Measurements from ENCODE around the gene LCE2B.
"Not testable (repeated sequence)": the region's sequence is repeated elsewhere in the genome, so short reads cannot be mapped to it uniquely, and the experiment has no call there.

LCE2B gene

DNA sequence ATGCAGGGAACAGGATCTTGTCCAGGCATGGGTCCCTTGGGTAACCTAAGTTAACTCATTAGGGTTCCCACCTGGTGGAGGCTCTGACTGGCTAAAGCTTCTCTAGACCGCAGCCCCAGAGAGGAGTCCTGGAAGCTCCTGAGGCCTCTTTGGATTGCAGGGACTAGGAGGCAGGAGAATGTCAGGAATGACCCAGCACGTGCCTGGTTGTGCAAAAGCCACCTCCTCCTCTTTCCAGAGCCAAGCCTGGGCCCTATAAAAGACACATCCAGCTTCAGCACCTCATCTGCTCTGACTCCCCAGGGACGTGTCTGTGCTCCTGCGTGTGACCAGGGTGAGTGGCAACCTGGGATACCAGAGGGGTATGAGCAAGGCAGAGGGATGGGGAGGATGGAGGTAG, at the start of gene LCE2B:
LCE2B (plus strand) TSS at position 301 of the 400 bp plus-strand sequence. CDS start 721 bp downstream, outside the sequence.
- DNase-seq (ENCODE audit: low read depth): not testable (repeated sequence)

- no peak for DNase-seq (ENCODE audit: low read depth)
Observed at GRCh38 chr1:152640351-152640750, 45.6 kb upstream of the LCE2B start.

- DNase-seq (ENCODE audit: low read depth): no peak
Observed at GRCh38 chr1:152643945-152644344, 42.0 kb upstream of the LCE2B start.

- DNase-seq (ENCODE audit: low read depth): no peak
Observed at GRCh38 chr1:152645146-152645545, 40.8 kb upstream of the LCE2B start.

DNA sequence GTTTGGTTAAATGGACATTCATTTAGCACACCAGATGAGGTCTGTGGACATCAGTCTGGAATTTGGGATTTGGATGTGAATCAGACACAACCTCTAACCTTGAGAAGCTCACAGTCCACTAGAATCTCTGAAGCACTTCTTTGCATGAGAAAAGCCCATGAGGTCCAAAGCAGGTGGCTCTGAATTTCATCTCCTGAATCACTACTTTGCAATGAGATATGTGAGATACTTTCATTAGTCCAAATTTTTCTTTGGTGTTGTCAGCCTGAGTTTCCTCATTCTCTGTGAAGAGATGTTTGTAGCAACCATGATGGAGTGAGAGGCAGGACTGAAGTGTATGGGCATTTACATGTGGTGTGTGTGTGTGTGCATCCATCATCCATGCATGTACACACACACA, 39.3 kb upstream of the LCE2B start:
- no peak for DNase-seq (ENCODE audit: low read depth)

DNA sequence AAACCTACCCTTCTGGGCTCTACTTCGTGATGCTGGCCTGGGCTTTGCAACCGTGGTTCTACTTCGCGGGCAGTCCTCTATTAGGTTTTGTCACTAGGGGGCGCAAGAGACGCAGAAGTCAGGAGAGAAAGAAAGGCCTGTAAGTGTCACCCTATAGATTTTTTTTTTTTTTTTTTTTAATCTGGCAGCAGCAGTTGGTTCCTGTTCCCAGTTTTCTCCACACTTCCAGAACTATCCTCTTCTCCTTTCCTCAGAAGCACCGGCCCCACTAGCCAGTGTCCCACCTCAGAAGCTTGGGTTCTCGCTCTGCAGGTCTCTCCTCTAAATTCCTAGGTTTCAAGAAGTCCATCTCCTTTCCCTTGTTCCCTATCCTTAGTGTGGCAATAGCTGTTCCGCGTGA, 31.8 kb upstream of the LCE2B start:
- peak; percentile 15 for DNase-seq (ENCODE audit: low read depth)

DNA sequence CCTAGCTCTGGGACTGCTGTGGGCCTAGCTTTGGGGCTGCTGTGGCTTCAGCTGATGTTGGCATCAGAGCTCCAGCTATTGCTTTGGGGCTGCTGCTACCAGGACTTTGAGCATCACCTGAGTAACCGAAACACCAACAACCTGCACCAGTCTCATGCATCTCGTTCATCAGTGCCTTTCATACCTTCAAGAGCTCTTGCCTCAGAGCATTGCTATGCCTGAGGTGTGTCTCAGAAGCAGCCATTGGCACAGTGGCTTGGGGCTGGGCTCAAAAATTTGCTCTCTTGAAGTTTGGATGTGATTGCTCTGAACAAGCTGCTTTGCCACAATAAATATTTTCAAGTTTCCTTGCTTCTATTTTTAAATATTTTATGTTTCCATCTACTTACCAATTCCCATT, 29.5 kb upstream of the LCE2B start:
- no peak for DNase-seq (ENCODE audit: low read depth)

- no peak for DNase-seq (ENCODE audit: low read depth)
Observed at GRCh38 chr1:152657677-152658076, 28.2 kb upstream of the LCE2B start.

DNA sequence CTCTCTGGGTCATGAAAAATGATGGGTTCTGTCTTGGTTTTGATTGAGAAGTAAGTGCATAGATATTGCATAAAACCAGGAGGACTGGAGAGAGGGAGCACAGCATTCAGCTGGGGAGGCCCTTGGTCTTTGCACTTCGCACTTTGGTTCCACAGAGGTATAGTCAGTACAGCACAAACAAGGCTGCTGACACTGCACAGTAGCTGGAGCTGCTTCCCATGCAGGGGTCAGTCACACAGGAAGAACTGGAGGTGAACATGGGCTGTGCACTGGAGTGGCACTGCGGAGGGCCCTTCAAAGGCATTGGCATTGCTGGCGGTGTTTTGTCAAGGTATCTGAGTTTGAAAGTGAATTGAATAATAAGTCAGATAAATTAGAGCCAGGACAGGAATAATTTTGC, 27.3 kb upstream of the LCE2B start:
- no peak for DNase-seq (ENCODE audit: low read depth)

DNA sequence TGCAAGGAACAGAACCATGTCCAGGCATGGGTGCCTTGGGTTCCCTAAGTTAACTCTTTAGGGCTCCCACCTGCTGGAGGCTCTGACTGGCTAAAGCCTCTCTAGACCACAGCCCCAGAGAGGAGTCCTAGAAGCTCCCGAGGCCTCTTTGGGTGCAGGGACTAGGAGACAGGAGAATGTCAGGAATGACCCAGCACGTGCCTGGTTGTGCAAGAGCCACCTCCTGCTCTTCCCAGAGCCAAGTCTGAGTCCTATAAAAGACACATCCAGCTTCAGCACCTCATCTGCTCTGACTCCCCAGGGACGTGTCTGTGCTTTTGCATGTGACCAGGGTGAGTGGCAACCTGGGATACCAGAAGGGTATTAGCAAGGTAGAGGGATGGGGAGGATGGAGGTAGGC, 22.8 kb upstream of the LCE2B start, which contains the start of gene LCE2D:
LCE2D (plus strand) TSS at position 283 of the 400 bp plus-strand sequence. CDS start 726 bp downstream, outside the sequence.
- DNase-seq (ENCODE audit: low read depth): no peak

GRCh38 chr1:152666171-152666570, 19.8 kb upstream of the LCE2B start:
- not testable (repeated sequence) for DNase-seq (ENCODE audit: low read depth)

DNA sequence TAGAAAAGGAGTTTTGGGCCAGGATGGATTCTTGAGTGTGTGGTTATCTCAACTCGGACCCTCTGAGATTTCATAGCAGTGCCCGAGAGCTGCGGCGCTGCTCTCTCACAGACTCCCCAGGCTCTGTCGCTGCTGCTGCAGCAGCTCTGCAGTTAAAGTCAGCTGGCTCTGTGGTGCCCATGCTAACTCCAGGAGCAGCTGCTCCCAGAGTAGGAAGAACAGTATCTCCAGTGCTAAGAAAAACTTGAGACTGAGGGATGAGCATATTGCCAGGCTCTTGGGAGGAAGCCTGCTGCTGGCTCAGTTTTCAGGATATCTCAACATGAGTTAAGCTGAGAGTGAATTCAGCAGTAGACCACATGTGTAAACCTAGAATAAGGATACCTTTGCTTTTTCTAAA, 18.3 kb upstream of the LCE2B start:
- no peak for DNase-seq (ENCODE audit: low read depth)

GRCh38 chr1:152673016-152673415, 12.9 kb upstream of the LCE2B start:
- no peak for DNase-seq (ENCODE audit: low read depth)

- not testable (repeated sequence) for DNase-seq (ENCODE audit: low read depth)
Observed at GRCh38 chr1:152674983-152675382, 10.9 kb upstream of the LCE2B start, which contains the start of gene LCE2C. TSS of gene LCE2C (plus strand) at chr1:152675279. CDS start at chr1:152676016, 737 bp downstream.

GRCh38 chr1:152679459-152679858, 6.5 kb upstream of the LCE2B start:
- DNase-seq (ENCODE audit: low read depth): no peak

- no peak for DNase-seq (ENCODE audit: low read depth)
Observed at GRCh38 chr1:152681616-152682015, 4.3 kb upstream of the LCE2B start.

GRCh38 chr1:152683846-152684245, 2.1 kb upstream of the LCE2B start:
- DNase-seq (ENCODE audit: low read depth): no peak

DNA sequence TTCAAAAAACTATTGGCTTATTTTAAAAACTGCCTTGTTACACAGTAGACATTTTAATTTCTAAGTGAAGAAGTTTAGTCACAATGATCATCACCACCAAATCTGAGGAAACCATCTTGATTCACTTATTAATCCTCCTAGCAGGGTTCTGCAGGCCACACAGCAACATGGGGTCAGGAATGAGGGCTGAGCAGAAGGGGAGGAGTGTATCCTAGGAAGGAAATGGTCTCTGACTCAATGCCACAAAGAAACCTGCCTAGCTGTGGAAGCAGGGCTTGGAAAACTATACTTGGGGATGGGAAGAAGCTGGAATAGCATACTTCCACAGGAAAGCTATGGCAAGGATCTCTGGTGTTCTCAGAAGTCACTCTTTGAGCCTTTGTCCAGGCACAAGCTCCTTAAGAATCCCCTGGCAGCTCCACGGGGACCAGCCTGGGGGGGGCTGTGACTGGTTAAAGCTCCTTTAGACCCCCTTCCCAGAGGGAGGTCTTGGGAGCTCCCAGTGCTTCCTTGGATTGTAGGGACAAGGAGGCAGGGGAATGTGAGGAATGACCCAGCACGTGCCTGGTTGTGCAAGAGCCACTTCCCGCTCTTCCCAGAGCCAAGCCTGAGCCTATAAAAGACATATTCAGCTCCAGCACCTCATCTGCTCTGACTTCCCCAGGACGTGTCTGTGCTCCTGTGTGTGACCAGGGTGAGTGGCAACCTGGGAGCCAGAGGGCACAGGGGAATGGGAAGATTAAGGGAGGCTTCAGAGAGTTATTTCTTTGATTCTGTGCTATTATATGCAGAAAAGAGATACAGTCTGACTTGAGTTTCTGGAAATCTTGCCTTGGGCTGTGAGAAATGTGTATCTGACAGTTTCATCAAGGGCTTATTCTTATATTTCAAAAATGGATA, 12.0 kb downstream of the LCE2B start, which contains the start of gene LCE2A:
LCE2A (plus strand) TSS at position 645 of the 900 bp plus-strand sequence. CDS start 557 bp downstream, outside the sequence.
- DNase-seq (ENCODE audit: low read depth): no peak

GRCh38 chr1:152699746-152700145, 13.8 kb downstream of the LCE2B start:
- DNase-seq (ENCODE audit: low read depth): no peak

DNA sequence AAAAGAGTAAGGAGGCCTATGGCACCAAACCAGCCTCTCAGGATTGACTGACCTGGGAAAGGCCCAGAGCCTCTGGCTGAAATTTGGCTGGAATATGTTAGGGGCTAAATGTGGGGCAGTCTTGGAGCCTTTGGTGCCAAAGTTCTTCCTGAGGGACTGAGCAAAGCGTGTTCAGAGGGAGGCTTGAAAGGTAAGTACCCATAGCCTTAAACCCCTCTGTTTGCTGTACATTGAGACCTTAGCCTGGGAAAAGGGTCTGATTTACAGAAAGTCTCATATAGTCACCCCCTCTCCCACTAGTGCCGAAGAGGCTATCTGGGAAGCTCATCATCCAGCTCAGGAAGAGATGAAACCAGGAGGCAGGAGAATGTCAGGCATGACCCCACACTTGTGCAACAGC, 21.9 kb downstream of the LCE2B start, which contains the start of gene LCE4A:
LCE4A (plus strand) TSS at position 301 of the 400 bp plus-strand sequence. CDS start 916 bp downstream, outside the sequence.
- no peak for DNase-seq (ENCODE audit: low read depth)

- no peak for DNase-seq (ENCODE audit: low read depth)
Observed at GRCh38 chr1:152718238-152718637, 32.3 kb downstream of the LCE2B start.

GRCh38 chr1:152725261-152725660, 39.3 kb downstream of the LCE2B start:
- no peak for DNase-seq (ENCODE audit: low read depth)

GRCh38 chr1:152728986-152729385, 43.1 kb downstream of the LCE2B start:
- no peak for DNase-seq (ENCODE audit: low read depth)
